Measurements from ENCODE around the gene CCT6A.
"Not testable (repeated sequence)": the region's sequence is repeated elsewhere in the genome, so short reads cannot be mapped to it uniquely, and the experiment has no call there.

The CCT6A gene

GRCh38 chr7:56033671-56034432 lies 17.7 kb upstream of the CCT6A start:
- DNase-seq (ENCODE audit: insufficient read length), result peak; percentile 80
- peak; percentile 85 for FAIRE-seq
- peak; percentile 65; the same call in 1 of the 2 replicates for TF ChIP-seq POLR2A (IDR thresholded peaks at IDR 0.05; ENCODE audit: low read depth, low read length)
- peak; percentile 67 for TF ChIP-seq TAF1 (IDR thresholded peaks at IDR 0.05; ENCODE audit: borderline replicate concordance, low read depth, low read length)
- peak; percentile 38; the same call in 1 of the 2 replicates for TF ChIP-seq POLR2AphosphoS5 (IDR thresholded peaks at IDR 0.05; ENCODE audit: low read depth, low read length)

- TF ChIP-seq POLR2AphosphoS5 (IDR thresholded peaks at IDR 0.05; ENCODE audit: low read depth, low read length) (no peak), TAF1 (IDR thresholded peaks at IDR 0.05; ENCODE audit: borderline replicate concordance, low read depth, low read length) (no peak), POLR2A (IDR thresholded peaks at IDR 0.05; ENCODE audit: low read depth, low read length) (no peak)
- DNase-seq (ENCODE audit: insufficient read length) (no peak), FAIRE-seq (no peak)
Observed at GRCh38 chr7:56040730-56041129, 10.8 kb upstream of the CCT6A start.

- FAIRE-seq; DNase-seq (ENCODE audit: insufficient read length): not testable (repeated sequence)
Observed at GRCh38 chr7:56045758-56046157, 5.8 kb upstream of the CCT6A start.

- no peak for FAIRE-seq
- DNase-seq (ENCODE audit: insufficient read length), result no peak
- TF ChIP-seq POLR2A (IDR thresholded peaks at IDR 0.05; ENCODE audit: low read depth, low read length) (no peak), POLR2AphosphoS5 (IDR thresholded peaks at IDR 0.05; ENCODE audit: low read depth, low read length) (no peak), TAF1 (IDR thresholded peaks at IDR 0.05; ENCODE audit: borderline replicate concordance, low read depth, low read length) (no peak)
Observed at GRCh38 chr7:56046721-56047445, 4.7 kb upstream of the CCT6A start.

GRCh38 chr7:56047446-56048116 lies 4.0 kb upstream of the CCT6A start:
- not testable (repeated sequence) for DNase-seq (ENCODE audit: insufficient read length); FAIRE-seq

- TF ChIP-seq POLR2AphosphoS5 (IDR thresholded peaks at IDR 0.05; ENCODE audit: low read depth, low read length) (no peak), POLR2A (IDR thresholded peaks at IDR 0.05; ENCODE audit: low read depth, low read length) (no peak), TAF1 (IDR thresholded peaks at IDR 0.05; ENCODE audit: borderline replicate concordance, low read depth, low read length) (no peak)
- DNase-seq (ENCODE audit: insufficient read length) (no peak), FAIRE-seq (no peak)
Observed at GRCh38 chr7:56048245-56048644, 3.3 kb upstream of the CCT6A start.

GRCh38 chr7:56048763-56049162 lies 2.8 kb upstream of the CCT6A start:
- not testable (repeated sequence) for DNase-seq (ENCODE audit: insufficient read length); FAIRE-seq

- DNase-seq (ENCODE audit: insufficient read length), result no peak
- TF ChIP-seq POLR2AphosphoS5 (IDR thresholded peaks at IDR 0.05; ENCODE audit: low read depth, low read length), result no peak
- TF ChIP-seq POLR2A (IDR thresholded peaks at IDR 0.05; ENCODE audit: low read depth, low read length), result no peak
- TF ChIP-seq TAF1 (IDR thresholded peaks at IDR 0.05; ENCODE audit: borderline replicate concordance, low read depth, low read length), result no peak
- FAIRE-seq, result no peak
Observed at GRCh38 chr7:56051053-56051338, 569 bp upstream of the CCT6A start.

GRCh38 chr7:56053379-56053778 lies 1.8 kb downstream of the CCT6A start:
- FAIRE-seq, result no peak
- no peak for DNase-seq (ENCODE audit: insufficient read length)
- TF ChIP-seq POLR2AphosphoS5 (IDR thresholded peaks at IDR 0.05; ENCODE audit: low read depth, low read length) (no peak), POLR2A (IDR thresholded peaks at IDR 0.05; ENCODE audit: low read depth, low read length) (no peak), TAF1 (IDR thresholded peaks at IDR 0.05; ENCODE audit: borderline replicate concordance, low read depth, low read length) (no peak)

- no peak for TF ChIP-seq POLR2AphosphoS5 (IDR thresholded peaks at IDR 0.05; ENCODE audit: low read depth, low read length)
- no peak for TF ChIP-seq TAF1 (IDR thresholded peaks at IDR 0.05; ENCODE audit: borderline replicate concordance, low read depth, low read length)
- no peak for TF ChIP-seq POLR2A (IDR thresholded peaks at IDR 0.05; ENCODE audit: low read depth, low read length)
Observed at GRCh38 chr7:56053993-56054392, 2.4 kb downstream of the CCT6A start.

GRCh38 chr7:56062382-56062781 lies 10.8 kb downstream of the CCT6A start:
- no peak for FAIRE-seq
- no peak for TF ChIP-seq TAF1 (IDR thresholded peaks at IDR 0.05; ENCODE audit: borderline replicate concordance, low read depth, low read length)
- no peak for TF ChIP-seq POLR2A (IDR thresholded peaks at IDR 0.05; ENCODE audit: low read depth, low read length)
- TF ChIP-seq POLR2AphosphoS5 (IDR thresholded peaks at IDR 0.05; ENCODE audit: low read depth, low read length), result no peak
- DNase-seq (ENCODE audit: insufficient read length), result no peak

More at GRCh38 chr7:56053993-56054392, 2.4 kb downstream of the CCT6A start:
- DNase-seq (ENCODE audit: insufficient read length), result no peak
- FAIRE-seq, result no peak

- no peak for TF ChIP-seq TAF1 (IDR thresholded peaks at IDR 0.05; ENCODE audit: borderline replicate concordance, low read depth, low read length)
- no peak for TF ChIP-seq POLR2A (IDR thresholded peaks at IDR 0.05; ENCODE audit: low read depth, low read length)
- FAIRE-seq (no peak), DNase-seq (ENCODE audit: insufficient read length) (no peak)
Observed at GRCh38 chr7:56063500-56063881, 11.9 kb downstream of the CCT6A start.
